Effector memory CD4-positive, alpha-beta T cell (primary cell): ENCODE results near the gene PTPRM.

ENCODE experiments used
- DNase-seq, 3 donors: peaks; one replicate each; pipeline ENCODE4 v3.0.0-alpha.2; 2020
- H3K27ac ChIP-seq: 2 replicates; pipeline ENCODE4 v1.7.0; 2013; ENCODE audit warnings: mild to moderate bottlenecking, low read length, moderate library complexity; ENCODE audit not compliant: insufficient read depth, poor library complexity, severe bottlenecking
- H3K27me3 ChIP-seq: replicated peaks from 2 replicates; pipeline ENCODE4 v1.7.0; 2013; ENCODE audit warnings: mild to moderate bottlenecking, low read length; ENCODE audit not compliant: insufficient read depth, control insufficient read depth, poor library complexity, severe bottlenecking
- H3K36me3 ChIP-seq: 2 replicates; pipeline ENCODE4 v1.7.0; 2013; ENCODE audit warnings: mild to moderate bottlenecking, low read length, moderate library complexity; ENCODE audit not compliant: control insufficient read depth, insufficient read depth
- H3K4me1 ChIP-seq: 2 replicates; pipeline ENCODE4 v1.7.0; 2013; ENCODE audit warnings: low read length, mild to moderate bottlenecking; ENCODE audit not compliant: control insufficient read depth, insufficient read depth, poor library complexity, severe bottlenecking
- H3K4me3 ChIP-seq: 2 replicates; pipeline ENCODE4 v1.7.0; 2013; ENCODE audit warnings: low read length, low read depth, mild to moderate bottlenecking; ENCODE audit not compliant: insufficient read depth, poor library complexity, severe bottlenecking
- H3K9me3 ChIP-seq: 2 replicates; pipeline ENCODE4 v1.7.0; 2013; ENCODE audit warnings: mild to moderate bottlenecking, low read length, moderate library complexity; ENCODE audit not compliant: control insufficient read depth

The PTPRM gene

GRCh38 chr18:7870266-7870665, 303.1 kb downstream of the PTPRM start:
- no peaks in the 10 kb centered on the region for H3K9me3 ChIP-seq
- H3K36me3 ChIP-seq: no peaks in the 10 kb centered on the region
- no peak overlapping the region for H3K27ac ChIP-seq
- DNase-seq: no peak
- no peak overlapping the region for H3K4me3 ChIP-seq
- no peaks in the 10 kb centered on the region for H3K27me3 ChIP-seq
- no peaks in the 10 kb centered on the region for H3K4me1 ChIP-seq

GRCh38 chr18:7870855-7871254, 303.7 kb downstream of the PTPRM start:
- DNase-seq: no peak
- Histone ChIP-seq H3K27me3 (no peaks in the 10 kb centered on the region), H3K36me3 (no peaks in the 10 kb centered on the region), H3K4me1 (no peaks in the 10 kb centered on the region), H3K27ac (no peak overlapping the region), H3K9me3 (no peaks in the 10 kb centered on the region), H3K4me3 (no peak overlapping the region)

GRCh38 chr18:7871560-7872456, 304.7 kb downstream of the PTPRM start:
- Histone ChIP-seq H3K27me3 (no peaks in the 10 kb centered on the region), H3K4me3 (no peak overlapping the region), H3K9me3 (no peaks in the 10 kb centered on the region), H3K36me3 (no peaks in the 10 kb centered on the region), H3K4me1 (no peaks in the 10 kb centered on the region), H3K27ac (no peak overlapping the region)
- no peak for DNase-seq

GRCh38 chr18:7872569-7872968, 305.5 kb downstream of the PTPRM start:
- DNase-seq: no peak
- H3K36me3 ChIP-seq: no peaks in the 10 kb centered on the region
- no peaks in the 10 kb centered on the region for H3K27me3 ChIP-seq
- no peak overlapping the region for H3K4me3 ChIP-seq
- H3K4me1 ChIP-seq: no peaks in the 10 kb centered on the region
- H3K27ac ChIP-seq: no peak overlapping the region
- no peaks in the 10 kb centered on the region for H3K9me3 ChIP-seq

GRCh38 chr18:7873316-7873715, 306.2 kb downstream of the PTPRM start:
- Histone ChIP-seq H3K9me3 (no peaks in the 10 kb centered on the region), H3K36me3 (no peaks in the 10 kb centered on the region), H3K27ac (no peak overlapping the region), H3K27me3 (no peaks in the 10 kb centered on the region), H3K4me1 (no peaks in the 10 kb centered on the region), H3K4me3 (no peak overlapping the region)
- no peak for DNase-seq

- Histone ChIP-seq H3K4me1 (no peaks in the 10 kb centered on the region), H3K27me3 (no peaks in the 10 kb centered on the region), H3K9me3 (no peaks in the 10 kb centered on the region), H3K4me3 (no peak overlapping the region), H3K27ac (no peak overlapping the region), H3K36me3 (no peaks in the 10 kb centered on the region)
- no peak for DNase-seq
Observed at GRCh38 chr18:7876354-7877104, 309.4 kb downstream of the PTPRM start.

GRCh38 chr18:7877609-7878008, 310.5 kb downstream of the PTPRM start:
- Histone ChIP-seq H3K4me3 (no peak overlapping the region), H3K36me3 (no peaks in the 10 kb centered on the region), H3K9me3 (no peaks in the 10 kb centered on the region), H3K4me1 (no peaks in the 10 kb centered on the region), H3K27me3 (peaks cover 2% of the 10 kb centered on the region), H3K27ac (no peak overlapping the region)
- no peak for DNase-seq

GRCh38 chr18:7878265-7879211, 311.4 kb downstream of the PTPRM start:
- H3K27me3 ChIP-seq: peaks cover 2% of the 10 kb centered on the region
- no peaks in the 10 kb centered on the region for H3K4me1 ChIP-seq
- H3K27ac ChIP-seq: no peak overlapping the region
- DNase-seq: no peak
- no peaks in the 10 kb centered on the region for H3K9me3 ChIP-seq
- H3K4me3 ChIP-seq: no peak overlapping the region
- H3K36me3 ChIP-seq: no peaks in the 10 kb centered on the region

GRCh38 chr18:7879717-7880116, 312.6 kb downstream of the PTPRM start:
- H3K9me3 ChIP-seq: no peaks in the 10 kb centered on the region

More at GRCh38 chr18:7879717-7880116, 312.6 kb downstream of the PTPRM start:
- H3K36me3 ChIP-seq: no peaks in the 10 kb centered on the region
- H3K27ac ChIP-seq: no peak overlapping the region
- H3K4me1 ChIP-seq: no peaks in the 10 kb centered on the region
- peaks cover 2% of the 10 kb centered on the region for H3K27me3 ChIP-seq
- no peak for DNase-seq
- no peak overlapping the region for H3K4me3 ChIP-seq
